Stromal cell of bone marrow (primary cell): ENCODE results near the gene CEP164.

Experiments used
- DNase-seq: peaks from one replicate; pipeline ENCODE4 v3.0.0-alpha.2; 2012; ENCODE audit warnings: low read depth

CEP164 gene

DNA sequence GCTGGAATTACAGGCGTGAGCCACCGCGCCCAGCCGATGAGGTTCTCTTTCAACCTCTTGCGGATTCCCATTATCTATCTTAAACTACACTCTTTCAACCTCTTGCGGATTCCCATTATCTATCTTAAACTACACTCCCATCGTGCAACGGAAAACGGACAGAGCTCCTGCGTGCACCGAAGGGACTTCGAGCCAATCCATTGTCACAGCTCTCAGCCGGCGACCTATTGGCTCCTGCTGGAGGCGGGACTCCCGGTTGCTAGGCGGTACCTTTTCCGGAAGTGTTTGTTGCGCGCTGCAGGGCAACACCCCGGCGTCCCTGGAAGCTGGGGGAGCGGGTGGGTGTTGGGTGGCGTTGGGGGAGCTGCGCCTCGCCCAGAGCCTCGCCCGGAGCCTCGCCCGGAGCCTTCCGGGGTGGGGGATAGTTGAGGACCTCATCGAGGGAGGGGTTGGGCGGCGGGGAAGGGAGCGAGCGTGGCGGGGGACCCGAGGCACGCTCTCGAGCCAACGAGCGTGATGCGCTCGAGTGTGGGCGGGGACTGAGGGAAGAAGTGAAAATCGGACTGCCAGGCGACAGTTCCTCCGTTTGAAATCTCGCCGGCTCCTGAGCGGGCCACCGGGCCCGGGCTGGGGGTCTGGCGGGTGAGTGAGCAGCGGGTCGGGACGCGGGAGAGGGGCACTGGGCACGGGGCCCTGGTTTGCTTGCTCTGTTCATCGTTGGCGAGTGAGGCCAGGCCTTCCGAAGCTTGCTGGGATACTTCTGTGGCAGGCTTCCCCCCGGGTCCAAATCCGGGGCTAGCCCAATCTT, at the start of gene CEP164:
CEP164 (plus strand) TSS at position 288 of the 808 bp plus-strand sequence. CDS start 10,733 bp downstream, outside the sequence.
- peak; percentile 95 for DNase-seq

DNA sequence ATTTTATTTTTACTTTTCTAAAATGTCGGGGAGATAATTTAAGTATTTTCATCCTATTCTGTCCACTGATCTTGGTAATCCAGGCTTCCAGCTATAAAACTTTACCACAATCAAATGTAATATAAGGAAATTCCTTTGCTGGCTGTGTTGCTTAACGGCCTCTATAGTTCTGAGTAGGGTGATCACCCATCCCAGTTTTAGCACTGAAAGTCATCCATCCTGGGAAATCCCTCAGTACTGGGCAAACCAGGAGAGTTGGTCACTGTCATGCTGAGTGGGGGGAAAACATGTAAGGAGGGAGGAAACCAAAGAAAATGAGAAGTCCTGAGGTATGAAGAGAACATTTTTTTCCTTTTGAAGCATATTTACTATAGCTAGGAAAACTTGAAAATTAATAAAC, 49.3 kb upstream of the CEP164 start:
- DNase-seq = no peak

DNA sequence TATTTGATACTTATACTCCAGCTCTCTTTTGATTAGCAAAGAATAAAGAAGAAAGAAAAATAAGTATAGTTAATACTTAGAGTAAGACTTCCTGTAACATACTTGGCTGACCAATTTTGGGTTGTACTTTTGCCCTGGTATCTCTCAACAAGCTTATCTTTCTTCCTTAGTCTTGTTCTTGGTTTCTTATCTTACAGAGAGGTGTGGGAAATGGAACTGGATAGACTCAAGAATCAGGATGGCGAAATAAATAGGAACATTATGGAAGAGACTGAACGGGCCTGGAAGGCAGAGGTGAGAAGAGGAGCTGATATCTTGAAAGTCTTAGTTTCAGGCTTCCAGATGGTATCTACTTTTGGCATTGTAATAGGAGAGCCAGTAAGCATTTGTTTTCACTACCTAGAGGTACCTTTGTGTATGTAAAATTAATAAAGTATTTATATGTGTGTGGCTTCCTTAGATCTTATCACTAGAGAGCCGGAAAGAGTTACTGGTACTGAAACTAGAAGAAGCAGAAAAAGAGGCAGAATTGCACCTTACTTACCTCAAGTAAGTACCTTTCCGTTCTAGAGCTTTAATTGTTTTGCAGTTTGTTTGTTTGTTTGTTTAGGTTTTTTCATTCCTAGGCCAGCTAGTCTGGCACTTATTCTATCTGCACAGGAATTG, 47.8 kb upstream of the CEP164 start:
- DNase-seq = no peak

DNA sequence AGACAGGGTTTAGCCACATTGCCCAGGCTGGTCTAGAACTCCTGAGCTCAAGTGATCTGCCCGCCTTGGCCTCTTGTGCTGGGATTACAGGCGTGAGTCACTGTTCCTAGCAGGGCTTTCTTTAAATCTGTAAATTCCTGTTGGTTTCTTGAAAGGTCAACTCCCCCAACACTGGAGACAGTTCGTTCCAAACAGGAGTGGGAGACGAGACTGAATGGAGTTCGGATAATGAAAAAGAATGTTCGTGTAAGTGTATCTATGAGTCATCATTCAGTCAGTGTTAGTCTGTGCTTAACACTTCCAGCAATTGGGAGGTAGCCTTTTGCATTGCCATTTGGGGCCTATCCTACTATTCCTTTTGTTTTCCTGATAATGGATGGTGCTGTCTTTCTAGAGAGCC, 46.5 kb upstream of the CEP164 start:
- DNase-seq = peak; percentile 94

DNA sequence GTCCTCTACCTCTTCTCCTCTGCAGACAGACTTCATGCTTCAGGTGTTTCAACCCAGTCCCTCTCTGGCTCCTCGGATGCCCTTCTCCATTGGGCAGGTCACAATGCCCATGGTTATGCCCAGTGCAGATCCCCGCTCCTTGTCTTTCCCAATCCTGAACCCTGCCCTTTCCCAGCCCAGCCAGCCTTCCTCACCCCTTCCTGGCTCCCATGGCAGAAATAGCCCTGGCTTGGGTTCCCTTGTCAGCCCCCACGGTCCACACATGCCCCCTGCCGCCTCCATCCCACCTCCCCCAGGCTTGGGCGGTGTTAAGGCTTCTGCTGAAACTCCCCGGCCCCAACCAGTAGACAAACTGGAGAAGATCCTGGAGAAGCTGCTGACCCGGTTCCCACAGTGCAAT, 45.8 kb upstream of the CEP164 start:
- DNase-seq = no peak

DNA sequence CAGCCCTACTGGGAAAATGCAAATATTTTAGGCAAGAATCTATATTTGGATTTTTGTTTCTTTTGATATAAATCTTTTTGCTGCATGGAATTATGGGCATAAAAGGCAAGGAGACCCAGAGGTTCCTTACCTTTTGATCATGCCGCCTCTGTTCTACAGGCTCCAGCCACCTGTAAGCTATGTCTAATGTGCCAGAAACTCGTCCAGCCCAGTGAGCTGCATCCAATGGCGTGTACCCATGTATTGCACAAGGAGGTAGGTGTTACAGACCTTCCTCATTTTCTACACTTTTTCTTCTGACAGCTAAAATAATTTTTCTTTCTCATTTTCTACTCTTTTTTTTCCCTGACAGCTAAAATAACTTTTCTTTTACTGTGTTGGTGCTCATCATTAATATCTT, 44.7 kb upstream of the CEP164 start:
- DNase-seq = no peak

DNA sequence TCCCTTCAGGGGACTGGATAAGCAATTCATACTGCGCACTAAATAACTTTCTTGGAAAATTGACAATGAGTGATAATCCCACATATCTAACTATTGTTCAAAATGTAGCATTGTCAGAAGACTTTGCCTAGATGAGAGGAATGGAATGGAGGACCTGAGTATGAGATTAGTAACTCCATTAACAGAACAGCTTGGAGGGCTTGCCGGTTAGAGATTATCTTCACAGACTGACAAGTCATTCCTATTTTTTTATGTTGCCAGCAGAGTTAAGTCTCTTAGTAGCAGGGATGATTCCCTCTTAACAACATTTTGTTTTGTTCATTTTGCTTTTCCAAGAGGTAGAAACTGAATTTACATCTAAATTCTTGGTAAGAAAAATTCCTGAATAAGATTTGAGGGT, 43.6 kb upstream of the CEP164 start:
- no peak for DNase-seq

DNA sequence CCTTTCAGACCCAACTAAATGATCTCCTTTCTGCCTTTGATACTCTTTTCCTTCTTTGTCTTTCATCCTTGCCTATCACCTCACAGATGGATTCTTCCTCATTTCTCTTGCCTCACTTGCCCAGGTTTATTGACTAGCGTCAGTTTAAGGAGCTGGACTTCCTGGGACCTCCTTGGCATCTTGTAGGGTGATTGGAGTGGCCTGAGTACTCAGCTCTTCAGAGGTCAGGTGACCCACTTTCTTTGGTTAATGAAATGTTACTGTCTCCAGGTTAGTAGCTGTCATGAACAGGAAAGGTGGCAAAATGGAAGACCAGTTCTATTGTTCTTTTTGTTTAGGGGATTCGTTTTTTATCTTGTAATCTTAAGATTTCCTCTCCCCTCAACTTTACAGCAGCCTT, 41.1 kb upstream of the CEP164 start:
- no peak for DNase-seq

DNA sequence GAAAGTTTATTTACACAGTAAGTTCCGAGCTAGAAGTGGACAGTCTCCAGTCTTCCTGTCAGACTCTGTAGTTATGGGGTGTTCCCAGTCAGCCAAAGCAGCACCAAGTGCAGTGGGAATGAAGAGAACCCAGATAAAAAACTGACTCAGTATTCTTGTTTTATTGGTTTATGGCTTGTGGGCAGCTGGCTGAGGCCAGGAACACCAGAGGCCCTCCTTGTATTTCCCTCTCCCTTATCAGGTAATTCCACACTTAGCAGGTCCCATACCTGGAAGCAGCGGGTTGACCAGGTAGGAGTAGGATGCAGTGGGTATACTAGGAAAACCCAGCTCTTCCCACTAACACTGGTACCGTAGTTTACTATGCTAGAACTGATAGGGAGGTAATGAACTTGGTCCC, 40.0 kb upstream of the CEP164 start:
- no peak for DNase-seq

DNA sequence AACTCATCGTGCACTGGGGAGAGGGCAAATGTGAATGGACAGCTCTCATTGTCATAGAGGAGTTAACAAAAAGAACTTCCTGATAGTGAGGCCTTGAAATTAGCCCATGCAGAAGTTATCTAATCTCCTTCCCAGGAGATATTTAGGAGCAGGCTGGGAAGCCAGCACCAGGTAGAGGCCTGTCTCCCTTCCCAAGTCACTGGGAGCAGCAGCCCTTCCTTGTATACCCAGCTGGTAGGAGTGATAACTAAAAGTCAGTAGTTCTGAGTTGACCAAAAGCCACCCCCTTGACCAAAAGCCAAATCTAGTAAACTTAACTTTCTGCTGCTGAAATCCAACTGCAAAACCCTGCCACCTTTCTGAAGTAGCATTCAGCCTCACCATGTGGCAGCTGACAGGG, 37.9 kb upstream of the CEP164 start:
- DNase-seq = no peak

DNA sequence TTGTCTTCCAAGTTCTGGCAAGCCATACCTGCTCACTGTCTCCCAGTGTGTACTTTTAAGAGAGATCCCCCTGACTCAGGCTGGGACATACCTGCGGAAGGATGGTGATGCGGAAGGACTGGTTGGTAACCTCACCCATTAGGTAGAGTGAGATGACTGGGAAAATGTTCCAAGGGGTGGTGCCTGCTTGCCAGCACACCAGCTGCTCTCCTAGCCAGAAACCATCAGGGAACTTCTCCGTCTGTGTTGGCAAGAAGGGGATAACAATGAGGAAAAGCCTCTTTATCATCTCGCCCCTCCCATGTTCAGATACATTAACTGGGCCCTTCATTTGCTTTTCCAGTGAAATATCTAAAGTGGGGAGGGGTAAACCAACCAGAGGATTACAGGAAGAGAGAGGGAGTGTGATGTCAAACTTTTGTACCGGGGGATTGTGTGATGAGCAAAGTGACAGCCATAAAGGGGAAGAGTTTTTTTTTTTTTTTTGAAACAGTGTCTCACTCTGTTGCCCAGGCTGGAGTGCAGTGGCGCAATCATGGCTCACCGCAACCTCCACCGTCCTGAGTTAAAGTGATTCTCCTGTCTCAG, 36.8 kb upstream of the CEP164 start, which contains the start of gene BACE1-AS:
BACE1-AS (plus strand) TSS at position 538 of the 588 bp plus-strand sequence.
- DNase-seq = no peak

DNA sequence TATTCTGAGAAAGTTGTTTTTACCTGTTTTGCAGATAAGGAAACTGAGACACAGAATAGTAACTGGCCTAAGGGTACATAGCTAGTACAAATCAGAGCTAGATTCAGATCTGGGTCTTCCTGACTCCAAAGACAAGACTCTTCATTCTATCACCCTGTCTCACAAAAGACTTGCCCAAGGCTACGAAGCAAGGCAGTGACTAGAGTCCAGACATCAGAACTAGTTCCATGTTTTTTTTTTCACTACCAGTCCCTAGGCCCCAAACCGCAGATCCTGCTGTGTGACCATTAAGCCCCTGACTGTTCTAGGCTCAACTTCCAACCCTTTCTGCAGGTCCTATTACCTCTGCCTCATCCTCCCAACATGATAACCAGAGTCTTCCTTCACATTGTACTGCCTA, 35.0 kb upstream of the CEP164 start:
- DNase-seq = no peak

DNA sequence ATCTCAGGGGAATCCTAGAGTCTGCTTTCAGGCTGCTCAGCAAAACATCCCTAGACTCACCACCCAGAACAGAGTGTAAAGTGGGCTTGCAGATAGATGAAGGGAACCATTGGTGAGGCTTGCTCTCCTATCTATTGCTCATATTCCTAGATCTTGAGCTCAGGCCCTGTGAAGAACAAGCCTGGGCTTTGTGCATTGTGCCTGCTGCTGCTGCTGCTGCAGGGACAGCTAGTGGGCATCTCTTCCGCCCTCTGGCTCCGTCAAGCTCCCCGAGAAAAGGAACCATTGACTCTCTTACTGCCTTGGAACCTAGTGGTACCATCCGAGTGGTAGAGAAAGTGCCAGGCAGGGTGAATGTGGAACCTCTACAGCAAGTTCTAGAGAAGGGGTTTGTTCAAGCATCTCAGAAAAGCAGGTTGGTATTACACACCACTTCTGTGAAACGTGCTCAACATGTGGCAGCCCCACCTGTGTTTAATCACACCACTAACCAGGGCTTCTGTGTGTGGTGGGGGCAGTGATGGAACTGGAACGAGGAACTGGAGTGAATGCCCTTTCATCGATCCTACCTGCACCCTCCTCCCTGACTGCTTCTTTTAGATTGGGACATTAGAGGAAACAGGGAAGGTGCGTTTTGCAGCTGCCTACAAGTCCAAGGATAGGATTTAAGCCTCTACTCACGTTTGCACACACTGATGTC, 32.1 kb upstream of the CEP164 start:
- DNase-seq = no peak

DNA sequence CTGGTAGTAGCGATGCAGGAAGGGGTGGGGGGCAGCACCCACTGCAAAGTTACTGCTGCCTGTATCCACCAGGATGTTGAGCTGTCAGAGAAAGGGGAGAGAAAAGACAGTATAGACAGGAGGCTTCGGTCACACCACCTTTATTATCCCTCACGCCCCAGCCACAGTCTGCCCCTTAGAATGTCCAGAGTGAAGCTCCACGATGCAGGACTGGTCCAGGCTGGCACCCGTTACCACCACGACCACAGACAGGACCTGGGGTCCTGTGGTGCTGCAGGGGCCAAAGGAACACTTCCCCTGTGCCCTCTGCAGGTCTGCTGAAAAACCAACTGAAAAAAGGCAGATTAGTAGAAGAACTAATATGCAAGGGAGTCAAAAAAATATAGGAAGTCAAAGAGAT, 30.8 kb upstream of the CEP164 start:
- no peak for DNase-seq

DNA sequence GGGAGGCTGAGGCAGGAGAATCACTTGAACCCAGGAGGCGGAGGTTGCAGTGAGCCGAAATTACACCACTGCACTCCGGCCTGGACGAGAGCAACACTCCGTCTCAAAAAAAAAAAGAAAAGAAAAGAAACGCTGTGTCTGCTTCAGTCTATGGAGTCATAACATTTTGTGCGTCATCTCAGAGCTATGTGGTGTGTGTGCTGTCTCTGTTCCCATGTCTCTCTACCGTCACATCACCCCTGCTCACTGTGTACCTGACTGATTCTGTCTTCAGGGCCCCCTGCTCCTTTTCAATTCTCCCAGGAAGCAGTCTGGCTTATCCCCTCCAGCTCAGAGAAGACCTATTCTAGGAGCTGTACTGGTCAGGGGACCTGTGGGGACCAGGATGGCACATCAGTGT, 29.5 kb upstream of the CEP164 start:
- DNase-seq = no peak

DNA sequence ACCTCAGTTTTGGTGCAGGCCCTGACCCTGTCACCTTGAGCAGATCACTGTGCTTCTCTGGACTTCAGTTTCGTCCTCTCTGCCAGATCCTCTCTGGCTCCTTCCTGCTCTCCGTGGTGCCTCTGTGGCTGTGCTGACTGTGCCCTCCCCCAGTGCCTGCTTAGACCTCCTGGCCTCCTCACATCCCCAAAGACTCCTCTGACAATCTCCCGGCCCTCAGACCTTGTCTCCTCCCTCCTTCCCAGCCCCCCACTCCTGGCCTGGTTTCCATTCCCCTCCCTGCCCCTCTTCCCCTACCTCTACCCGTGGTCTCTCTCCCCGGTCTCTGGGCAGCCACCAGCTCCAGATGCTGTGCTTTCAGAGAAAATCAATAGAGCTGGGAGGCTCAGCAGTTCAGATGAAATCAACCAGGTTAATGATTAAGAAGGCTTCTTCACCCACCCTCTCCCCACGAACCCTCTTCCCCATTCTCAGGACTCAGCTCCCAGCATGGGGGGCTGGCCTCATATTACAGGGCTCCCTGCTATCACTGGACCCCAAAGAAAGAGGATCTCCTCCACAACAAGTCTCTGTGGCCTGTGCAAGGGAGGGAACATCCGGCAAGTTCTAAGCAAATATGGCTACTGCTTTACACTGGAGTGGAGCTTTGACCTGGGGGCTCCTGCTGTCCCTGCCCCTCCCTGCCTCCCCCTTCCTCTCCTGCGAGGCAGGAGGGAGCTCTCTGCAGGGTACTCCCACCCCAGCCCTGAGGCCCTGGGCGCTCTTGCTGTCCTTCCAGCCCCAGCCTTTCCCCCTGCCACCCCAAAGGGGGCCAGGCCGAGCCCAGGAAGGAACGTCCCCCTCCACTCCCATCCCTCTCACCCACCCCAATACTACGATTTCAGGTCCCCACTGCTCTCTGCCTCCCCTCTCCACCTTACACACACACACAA, 28.0 kb upstream of the CEP164 start:
- no peak for DNase-seq

DNA sequence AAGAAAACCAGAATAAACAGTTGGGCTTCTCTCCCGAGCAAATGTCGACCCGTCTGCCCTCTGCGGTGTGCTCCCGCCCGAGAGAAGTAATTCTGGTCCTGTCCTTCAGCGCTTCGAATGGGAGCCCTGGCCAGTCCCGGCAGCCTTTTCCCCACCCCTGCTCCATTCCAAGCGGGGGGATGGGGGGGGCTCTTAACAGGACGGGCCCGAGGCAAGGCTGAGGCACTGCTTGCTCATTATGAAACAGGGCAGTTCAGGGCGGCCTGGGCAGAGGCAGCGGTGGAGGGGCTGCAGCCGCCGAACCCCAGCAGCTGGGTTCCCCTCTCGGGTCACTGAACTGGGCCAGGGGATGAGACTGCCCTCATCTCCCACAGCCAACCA, 27.4 kb upstream of the CEP164 start:
- no peak for DNase-seq

DNA sequence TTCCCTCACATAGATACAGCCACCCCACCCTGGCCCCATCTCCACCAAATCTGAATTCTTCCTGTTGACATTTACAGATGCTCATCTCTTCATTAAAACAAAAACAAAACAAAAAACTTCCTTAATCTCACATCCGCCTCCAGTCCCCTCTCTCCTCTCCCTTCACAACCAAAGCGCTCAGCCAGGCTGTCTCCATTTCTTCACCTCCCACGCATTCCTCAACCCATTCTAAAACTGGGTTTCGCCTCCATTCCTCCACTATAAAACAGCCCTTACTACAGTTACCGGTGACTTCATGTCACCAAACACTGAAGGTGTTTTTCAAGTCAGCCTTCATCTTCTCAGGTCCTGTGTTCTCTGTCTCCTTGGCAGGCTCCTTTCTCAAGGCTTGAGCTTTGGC, 26.9 kb upstream of the CEP164 start:
- DNase-seq = no peak

DNA sequence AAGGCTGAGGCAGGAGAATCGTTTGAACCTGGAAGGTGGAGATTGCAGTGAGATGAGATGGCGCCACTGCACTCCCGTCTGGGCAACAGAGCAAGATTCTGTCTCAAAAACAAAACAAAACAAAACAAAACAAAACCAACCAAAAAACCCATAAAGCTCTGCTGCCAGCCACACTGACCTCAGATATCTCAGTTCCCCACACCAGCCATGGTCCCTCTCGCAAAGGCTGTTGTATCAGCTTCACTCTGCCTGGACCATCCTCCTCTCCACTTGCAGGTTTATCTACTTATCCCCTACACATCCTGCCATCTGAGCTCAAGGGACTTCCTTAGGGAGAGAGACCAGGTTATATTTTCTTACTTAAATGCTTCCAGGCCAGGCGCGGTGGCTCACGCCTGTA, 25.4 kb upstream of the CEP164 start:
- DNase-seq = no peak

DNA sequence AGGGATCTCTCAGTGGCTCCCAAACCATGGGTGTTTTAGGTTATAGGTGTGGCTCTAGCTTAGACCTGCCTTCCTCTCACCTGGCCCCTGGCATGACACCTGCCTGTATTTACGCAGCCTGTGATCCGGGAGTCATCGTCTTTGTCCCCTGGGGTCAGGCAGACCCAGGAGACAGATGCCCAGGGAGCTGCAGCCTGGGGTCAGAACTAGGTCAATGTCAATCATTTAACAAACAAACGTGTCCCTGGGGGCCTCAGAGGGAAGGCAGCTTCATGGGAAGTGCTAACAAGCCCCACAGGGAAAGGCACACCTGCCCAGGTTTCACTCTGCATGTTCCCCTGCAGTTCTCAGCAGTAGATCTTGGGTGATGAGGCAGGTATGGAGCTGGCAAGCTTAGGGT, 24.6 kb upstream of the CEP164 start:
- no peak for DNase-seq

DNA sequence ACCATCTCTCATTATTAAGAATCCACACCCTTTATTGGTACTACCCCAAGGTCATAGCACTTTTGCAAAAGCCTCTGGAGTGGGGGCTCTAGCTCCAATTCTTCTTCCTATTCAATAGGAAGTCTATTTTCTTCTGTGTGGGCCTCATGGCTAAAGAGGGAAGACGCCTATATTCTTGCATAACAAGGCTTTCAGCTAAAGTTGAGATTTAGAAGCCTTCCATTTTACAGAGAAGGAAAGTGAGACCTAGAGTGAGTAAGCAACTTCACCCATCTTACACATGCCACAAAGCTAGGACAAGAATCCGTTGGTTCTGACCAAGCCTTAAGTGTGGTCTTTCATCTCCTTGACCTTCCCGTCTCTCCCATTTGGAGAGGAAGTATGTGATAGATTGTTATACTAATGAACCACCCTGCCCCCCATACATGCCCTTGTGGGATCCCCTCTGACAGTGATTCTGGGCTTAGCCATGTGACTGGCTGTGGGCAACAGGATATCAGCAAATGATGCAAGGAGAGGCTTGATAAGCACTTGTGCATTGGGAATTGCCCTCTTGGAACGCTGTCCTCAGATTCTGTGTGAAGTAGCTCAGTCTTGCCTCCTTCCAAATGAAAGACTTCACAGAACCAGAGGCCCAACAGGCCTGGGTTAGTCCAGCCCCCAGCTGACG, 23.9 kb upstream of the CEP164 start:
- DNase-seq = no peak
